Fibroblast of lung (primary cell): Measurements from ENCODE around the gene TLN1.

Source experiments
- CTCF ChIP-seq, 2 donors: IDR thresholded peaks in 1 of 2; conservative IDR thresholded peaks in 1 of 2; 1 replicate in 1 of 2; 2 replicates in 1 of 2; pipeline ENCODE4 v1.5.1; 2011 to 2012; ENCODE audit warnings: low read length in 2 of 2, control low read depth in 1 of 2, inconsistent platforms in 1 of 2, low read depth in 1 of 2, mild to moderate bottlenecking in 1 of 2
- EZH2 ChIP-seq: IDR thresholded peaks from 2 replicates; pipeline ENCODE4 v1.5.1; 2012; ENCODE audit warnings: low read length, control low read depth, mild to moderate bottlenecking; ENCODE audit errors: missing control alignments

GRCh38 chr9:35753466-35753865, 21.5 kb upstream of the TLN1 start:
- TF ChIP-seq EZH2 (no peak), CTCF (conservative IDR thresholded peaks at IDR 0.05 in 1 of 2, IDR thresholded peaks at IDR 0.05 in 1 of 2; ENCODE audit: low read depth in 1 of 2, low read length in 2 of 2) (no peak)
